Neural cell (in vitro differentiated cells): ENCODE measurements around the gene TRPC4AP.

Experiments
- CTCF ChIP-seq: fragments of 450-650 bp; IDR thresholded peaks from 2 replicates; pipeline ENCODE4 v1.5.1; 2014; ENCODE audit warnings: antibody characterized with exemption, mild to moderate bottlenecking, moderate library complexity; ENCODE audit not compliant: poor library complexity, severe bottlenecking
- EP300 ChIP-seq: fragments of 450-650 bp; conservative IDR thresholded peaks from 2 replicates; pipeline ENCODE4 v1.6.1; 2014; ENCODE audit warnings: antibody characterized with exemption, mild to moderate bottlenecking, moderate library complexity; ENCODE audit not compliant: poor library complexity, severe bottlenecking
- POLR2AphosphoS5 ChIP-seq: IDR thresholded peaks from 2 replicates; pipeline ENCODE4 v1.6.1; 2012
- REST ChIP-seq: IDR thresholded peaks from 2 replicates; pipeline ENCODE4 v1.6.1; 2012; ENCODE audit warnings: borderline replicate concordance
- SMC3 ChIP-seq: fragments of 450-650 bp; conservative IDR thresholded peaks from 2 replicates; pipeline ENCODE4 v1.6.1; 2014; ENCODE audit warnings: antibody characterized with exemption, mild to moderate bottlenecking, moderate library complexity; ENCODE audit not compliant: poor library complexity
- TAF1 ChIP-seq: IDR thresholded peaks from 2 replicates; pipeline ENCODE4 v1.6.1; 2012; ENCODE audit warnings: low read depth

- TF ChIP-seq REST (no peak), TAF1 (no peak), CTCF (no peak), POLR2AphosphoS5 (no peak), SMC3 (no peak), EP300 (no peak)
Observed at GRCh38 chr20:35039846-35040489, 52.6 kb downstream of the TRPC4AP start.
